CD4-positive, alpha-beta T cell (primary cell): ENCODE measurements around the gene TCF4. TPM values are rescaled to one million over a fixed set of nuclear protein-coding genes. Genes with fewer than 3 reads are reported as not detected.

ENCODE experiments used
- ATAC-seq: fragments of 200-7000 bp; cut with Tn5 transposase; one replicate; pipeline ENCODE4 v1.10.0; 2022; ENCODE audit warnings: mild to moderate bottlenecking; ENCODE audit not compliant: poor library complexity
- CTCF ChIA-PET: fragments of 350-600 bp; sonication (Branson Sonifier 250); formaldehyde crosslinking; loops from one replicate; lab custom pipeline; 2021; ENCODE audit warnings: antibody characterized with exemption, inconsistent platforms; lab: Charles Lee
- POLR2A ChIA-PET: fragments of 350-600 bp; sonication (Branson Sonifier 250); formaldehyde crosslinking; loops from one replicate; lab custom pipeline; 2021; ENCODE audit warnings: antibody characterized with exemption, inconsistent platforms; lab: Charles Lee
- DNase-seq, 14 experiments: peaks; one replicate each; pipeline ENCODE4 v3.0.0-alpha.2; 2013 to 2020; ENCODE audit warnings: mixed read lengths in 2 of 14
- H3K27ac ChIP-seq, 2 donors: one replicate each; pipeline versions ENCODE4 v1.5.1 to v1.7.0; 2013; ENCODE audit warnings: low read length in 2 of 2, low read depth in 1 of 2, mild to moderate bottlenecking in 1 of 2
- H3K27me3 ChIP-seq, 2 experiments: 1 replicate in 1 of 2; 2 replicates in 1 of 2; pipeline versions ENCODE4 v1.6.1 to v1.7.0; 2013; ENCODE audit warnings: low read length in 2 of 2, control low read depth in 1 of 2, mild to moderate bottlenecking in 1 of 2, moderate library complexity in 1 of 2; ENCODE audit not compliant: insufficient read depth in 2 of 2, control insufficient read depth in 1 of 2
- H3K36me3 ChIP-seq: one replicate; pipeline ENCODE4 v1.6.1; 2013; ENCODE audit warnings: low read length, control low read depth; ENCODE audit not compliant: insufficient read depth
- H3K4me1 ChIP-seq: one replicate; pipeline ENCODE4 v1.6.1; 2013; ENCODE audit warnings: low read length, control low read depth; ENCODE audit not compliant: insufficient read depth
- H3K4me3 ChIP-seq: one replicate; pipeline ENCODE4 v1.5.1; 2013; ENCODE audit warnings: mild to moderate bottlenecking, low read length, moderate library complexity
- H3K9me3 ChIP-seq, 2 experiments: 1 replicate in 1 of 2; 2 replicates in 1 of 2; pipeline versions ENCODE4 v1.6.1 to v1.7.0; 2013; ENCODE audit warnings: low read length in 2 of 2, mild to moderate bottlenecking in 2 of 2, control low read depth in 1 of 2, moderate library complexity in 1 of 2; ENCODE audit not compliant: control insufficient read depth in 1 of 2, insufficient read depth in 1 of 2
- H3K27ac Mint-ChIP-seq: one replicate; pipeline ENCODE4 v1.8.0; 2020; ENCODE audit warnings: mixed read lengths
- H3K27me3 Mint-ChIP-seq: one replicate; pipeline ENCODE4 v1.8.0; 2021; ENCODE audit warnings: mixed read lengths
- H3K36me3 Mint-ChIP-seq: one replicate; pipeline ENCODE4 v1.8.0; 2021; ENCODE audit warnings: low read depth, mixed read lengths
- H3K4me1 Mint-ChIP-seq: one replicate; pipeline ENCODE4 v1.8.0; 2021; ENCODE audit warnings: low read depth, mixed read lengths
- H3K4me3 Mint-ChIP-seq: one replicate; pipeline ENCODE4 v1.8.0; 2020; ENCODE audit warnings: mild to moderate bottlenecking, mixed read lengths
- H3K9me3 Mint-ChIP-seq: one replicate; pipeline ENCODE4 v1.8.0; 2020; ENCODE audit warnings: mixed read lengths
- intact Hi-C, 2 experiments: fragments of 100-400 bp; cut with DNase I in 1 of 2; cut with micrococcal nuclease in 1 of 2; formaldehyde crosslinking; loops; one replicate each; pipeline versions ENCODE4 v1.15.1 to v1.9.0; 2023 to 2025; cut with DNase I, micrococcal nuclease
- total RNA-seq, 174 experiments: library from RNA in 2 of 174; stranded (reverse) in 2 of 174; gene quantifications; one replicate each; pipeline ENCODE4 v1.2.3 and lab custom pipeline; 2021 to 2026
- TF ChIP-seq, protein P1 (sequence below): fragments of 200-600 bp; IDR thresholded peaks from one replicate; pipeline ENCODE4 v1.8.0; 2022; ENCODE audit warnings: antibody characterized with exemption, mild to moderate bottlenecking

TCF4 gene
- total RNA-seq, 2 experiments from 2014 or later: 3.0 to 3.2 TPM

GRCh38 chr18:55405475-55405874 is 182.5 kb downstream of the TCF4 start:
- H3K4me1 ChIP-seq: no peaks in the 10 kb centered on the region
- H3K27ac ChIP-seq: no peak overlapping the region
- TF ChIP-seq, protein P1, sequence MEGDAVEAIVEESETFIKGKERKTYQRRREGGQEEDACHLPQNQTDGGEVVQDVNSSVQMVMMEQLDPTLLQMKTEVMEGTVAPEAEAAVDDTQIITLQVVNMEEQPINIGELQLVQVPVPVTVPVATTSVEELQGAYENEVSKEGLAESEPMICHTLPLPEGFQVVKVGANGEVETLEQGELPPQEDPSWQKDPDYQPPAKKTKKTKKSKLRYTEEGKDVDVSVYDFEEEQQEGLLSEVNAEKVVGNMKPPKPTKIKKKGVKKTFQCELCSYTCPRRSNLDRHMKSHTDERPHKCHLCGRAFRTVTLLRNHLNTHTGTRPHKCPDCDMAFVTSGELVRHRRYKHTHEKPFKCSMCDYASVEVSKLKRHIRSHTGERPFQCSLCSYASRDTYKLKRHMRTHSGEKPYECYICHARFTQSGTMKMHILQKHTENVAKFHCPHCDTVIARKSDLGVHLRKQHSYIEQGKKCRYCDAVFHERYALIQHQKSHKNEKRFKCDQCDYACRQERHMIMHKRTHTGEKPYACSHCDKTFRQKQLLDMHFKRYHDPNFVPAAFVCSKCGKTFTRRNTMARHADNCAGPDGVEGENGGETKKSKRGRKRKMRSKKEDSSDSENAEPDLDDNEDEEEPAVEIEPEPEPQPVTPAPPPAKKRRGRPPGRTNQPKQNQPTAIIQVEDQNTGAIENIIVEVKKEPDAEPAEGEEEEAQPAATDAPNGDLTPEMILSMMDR: no peak
- intact Hi-C loops: no loop called here
- no peak overlapping the region for H3K4me3 ChIP-seq
- ChIA-PET CTCF (no interaction called here), POLR2A (no interaction called here)
- Mint-ChIP-seq H3K4me1 (no peaks in the 10 kb centered on the region), H3K27ac (no peak overlapping the region), H3K4me3 (no peak overlapping the region), H3K36me3 (no peaks in the 10 kb centered on the region), H3K27me3 (no peaks in the 10 kb centered on the region), H3K9me3 (no peaks in the 10 kb centered on the region)
- ATAC-seq (no peak), DNase-seq (no peak)
- no peaks in the 10 kb centered on the region for H3K9me3 ChIP-seq
- no peaks in the 10 kb centered on the region for H3K27me3 ChIP-seq
- no peaks in the 10 kb centered on the region for H3K36me3 ChIP-seq

DNA sequence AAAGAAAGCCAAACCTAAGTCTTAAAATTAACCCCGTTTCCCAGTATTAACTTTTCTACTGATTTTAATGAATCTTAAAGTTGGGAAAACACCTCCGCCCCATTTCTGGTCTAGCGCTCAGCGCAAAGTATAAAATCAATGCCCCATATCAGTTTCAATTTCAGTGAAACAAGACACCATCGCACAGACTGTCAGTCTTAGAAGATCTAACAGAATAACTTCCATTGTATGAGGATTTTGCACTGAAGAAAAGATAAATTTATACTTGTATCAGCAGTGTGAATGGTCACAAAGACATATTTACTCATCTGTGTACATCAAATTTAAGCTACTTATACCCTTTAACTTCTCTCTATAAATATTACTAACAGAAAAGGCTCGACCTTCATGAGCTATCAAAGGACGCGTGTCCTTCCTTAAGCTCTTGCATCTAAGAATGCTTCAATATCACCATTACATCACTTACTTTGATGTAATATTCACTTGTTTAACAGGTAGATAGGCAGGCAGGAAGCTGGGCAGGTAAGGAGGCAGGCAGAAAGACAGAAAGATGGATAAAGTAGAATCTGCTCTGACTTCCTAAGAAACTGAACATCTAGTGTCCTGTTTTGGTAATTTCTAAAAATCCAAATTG is 183.0 kb downstream of the TCF4 start:
- CTCF ChIA-PET: no interaction called here
- Histone ChIP-seq H3K36me3 (no peaks in the 10 kb centered on the region), H3K4me1 (no peaks in the 10 kb centered on the region), H3K27me3 (no peaks in the 10 kb centered on the region), H3K4me3 (no peak overlapping the region), H3K9me3 (no peaks in the 10 kb centered on the region), H3K27ac (no peak overlapping the region)
- POLR2A ChIA-PET: no interaction called here
- no peak overlapping the region for H3K4me3 Mint-ChIP-seq
- TF ChIP-seq, protein P1: no peak
- no peaks in the 10 kb centered on the region for H3K27me3 Mint-ChIP-seq
- intact Hi-C loops: no loop called here
- no peaks in the 10 kb centered on the region for H3K4me1 Mint-ChIP-seq
- ATAC-seq (no peak), DNase-seq (no peak)
- no peaks in the 10 kb centered on the region for H3K36me3 Mint-ChIP-seq
- no peak overlapping the region for H3K27ac Mint-ChIP-seq
- no peaks in the 10 kb centered on the region for H3K9me3 Mint-ChIP-seq

DNA sequence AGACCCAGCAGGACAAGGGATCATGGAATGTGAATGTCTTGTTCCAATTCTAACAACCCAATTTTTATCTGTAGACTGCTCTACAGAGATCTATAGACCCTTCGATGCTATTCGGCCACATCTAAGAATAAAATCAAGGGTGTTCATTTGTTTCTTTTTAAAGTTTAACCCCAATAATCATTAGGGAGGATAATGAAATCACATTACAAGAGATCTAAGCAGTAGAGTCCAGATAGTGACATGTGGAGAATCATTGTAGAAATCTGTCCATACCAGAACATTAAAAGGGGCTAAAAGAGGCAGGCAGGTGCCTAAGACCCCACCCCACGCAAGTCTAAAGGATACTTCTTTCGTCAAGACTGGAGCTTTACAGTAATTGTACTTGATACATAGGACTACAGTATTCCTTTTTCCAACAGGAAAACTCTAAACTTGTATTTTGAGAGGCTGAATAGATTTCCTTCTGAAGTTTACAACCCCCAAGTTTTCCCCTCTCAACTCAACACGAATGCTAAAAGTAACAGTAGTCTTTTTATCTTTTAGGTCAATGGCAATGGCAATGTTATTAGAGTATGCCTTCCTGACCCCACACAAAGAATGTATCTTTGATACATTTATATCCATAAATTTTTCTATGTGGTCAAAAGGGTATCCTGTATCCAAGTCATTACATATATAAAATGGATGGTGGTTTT is 183.7 kb downstream of the TCF4 start:
- H3K4me1 ChIP-seq: no peaks in the 10 kb centered on the region
- H3K27me3 ChIP-seq: no peaks in the 10 kb centered on the region
- no peak overlapping the region for H3K27ac ChIP-seq
- H3K9me3 ChIP-seq: no peaks in the 10 kb centered on the region
- no peak overlapping the region for H3K27ac Mint-ChIP-seq
- ChIA-PET POLR2A (no interaction called here), CTCF (no interaction called here)
- intact Hi-C loops: no loop called here
- no peak overlapping the region for H3K4me3 Mint-ChIP-seq
- no peak for DNase-seq
- no peaks in the 10 kb centered on the region for H3K9me3 Mint-ChIP-seq
- no peaks in the 10 kb centered on the region for H3K36me3 Mint-ChIP-seq
- no peaks in the 10 kb centered on the region for H3K4me1 Mint-ChIP-seq
- TF ChIP-seq, protein P1: no peak
- no peaks in the 10 kb centered on the region for H3K27me3 Mint-ChIP-seq
- no peak overlapping the region for H3K4me3 ChIP-seq
- no peak for ATAC-seq
- H3K36me3 ChIP-seq: no peaks in the 10 kb centered on the region
